ENCODE results near the gene KCNJ9.
"Not testable (repeated sequence)": the region's sequence is repeated elsewhere in the genome, so short reads cannot be mapped to it uniquely, and the experiment has no call there.

KCNJ9 gene

DNA sequence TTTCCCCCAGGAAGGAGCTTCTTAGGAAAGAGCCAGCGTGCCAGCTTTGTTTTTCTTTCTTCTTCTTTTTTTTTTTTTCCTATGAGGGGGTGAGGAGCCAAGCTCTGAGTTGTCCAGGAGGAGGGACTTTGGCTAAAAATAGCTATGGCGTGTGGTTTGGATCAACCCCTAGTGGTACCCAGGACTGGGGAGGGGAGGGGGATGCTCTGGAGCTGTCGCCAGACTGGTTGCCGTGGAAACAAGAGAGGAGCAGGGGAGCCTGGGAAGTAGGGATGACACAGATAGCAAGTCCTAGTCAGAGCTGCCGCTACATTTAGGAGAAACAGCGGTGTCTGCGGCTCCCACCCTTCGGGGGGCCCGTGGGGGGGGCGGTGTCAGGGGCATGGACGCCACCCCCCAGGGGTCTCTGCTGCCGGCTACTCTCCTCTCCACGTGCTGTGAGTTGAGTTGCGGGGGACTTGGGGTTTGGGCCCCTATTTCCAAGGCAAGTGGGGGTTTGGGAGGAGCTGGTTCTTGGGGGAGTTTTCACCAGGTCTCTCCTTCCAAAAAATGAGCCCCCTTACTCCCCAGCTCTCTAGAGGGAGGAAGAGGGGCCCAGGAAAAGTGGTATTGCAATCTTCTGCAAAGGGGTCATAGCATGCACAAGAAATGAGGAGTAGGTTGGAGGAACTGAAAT lies at the start of gene KCNJ9:
Gene KCNJ9 (plus strand): TSS at position 278 of the 676 bp plus-strand sequence. CDS start 2,493 bp downstream, outside the sequence.
- no peak for DNase-seq

DNA sequence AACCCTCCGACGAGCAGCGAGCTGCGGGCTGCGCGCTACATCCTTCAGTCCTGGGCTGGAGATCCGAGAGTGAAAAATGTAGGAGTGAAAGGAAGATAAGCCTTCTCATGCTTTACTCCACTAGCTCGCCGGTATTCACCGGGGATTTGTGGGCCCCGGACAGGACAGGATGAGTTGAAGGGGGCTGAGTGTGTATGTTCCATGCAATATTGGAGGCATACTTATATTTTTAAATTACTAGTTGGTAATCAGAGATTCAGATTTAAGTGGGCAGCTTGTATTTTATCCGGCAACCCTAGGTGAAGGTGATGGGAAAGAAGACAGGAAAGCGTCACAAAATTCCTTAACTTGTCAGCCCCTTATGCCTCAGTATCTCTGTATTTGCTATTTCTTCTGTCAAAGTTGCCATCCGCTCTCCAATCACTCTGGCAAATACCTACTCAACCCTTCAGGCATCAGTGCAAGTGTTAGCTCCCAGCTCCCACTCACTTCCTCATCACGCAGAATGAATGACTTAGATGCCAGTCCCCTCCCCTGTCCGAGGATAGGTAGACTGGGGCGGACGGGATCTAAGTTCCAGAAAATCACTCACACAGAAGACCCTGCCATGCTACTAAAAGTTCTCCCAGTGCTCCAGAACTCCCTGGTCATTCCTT lies 49.0 kb upstream of the KCNJ9 start:
- DNase-seq: no peak

- DNase-seq: no peak
These were observed 40.9 kb upstream of the KCNJ9 start for GRCh38 chr1:160040476-160040875.

- no peak for DNase-seq
These were observed 37.8 kb upstream of the KCNJ9 start for GRCh38 chr1:160043543-160043942.

GRCh38 chr1:160045653-160046052 lies 35.7 kb upstream of the KCNJ9 start:
- DNase-seq: no peak

- no peak for DNase-seq
These were observed 34.7 kb upstream of the KCNJ9 start for GRCh38 chr1:160046494-160047110.

DNA sequence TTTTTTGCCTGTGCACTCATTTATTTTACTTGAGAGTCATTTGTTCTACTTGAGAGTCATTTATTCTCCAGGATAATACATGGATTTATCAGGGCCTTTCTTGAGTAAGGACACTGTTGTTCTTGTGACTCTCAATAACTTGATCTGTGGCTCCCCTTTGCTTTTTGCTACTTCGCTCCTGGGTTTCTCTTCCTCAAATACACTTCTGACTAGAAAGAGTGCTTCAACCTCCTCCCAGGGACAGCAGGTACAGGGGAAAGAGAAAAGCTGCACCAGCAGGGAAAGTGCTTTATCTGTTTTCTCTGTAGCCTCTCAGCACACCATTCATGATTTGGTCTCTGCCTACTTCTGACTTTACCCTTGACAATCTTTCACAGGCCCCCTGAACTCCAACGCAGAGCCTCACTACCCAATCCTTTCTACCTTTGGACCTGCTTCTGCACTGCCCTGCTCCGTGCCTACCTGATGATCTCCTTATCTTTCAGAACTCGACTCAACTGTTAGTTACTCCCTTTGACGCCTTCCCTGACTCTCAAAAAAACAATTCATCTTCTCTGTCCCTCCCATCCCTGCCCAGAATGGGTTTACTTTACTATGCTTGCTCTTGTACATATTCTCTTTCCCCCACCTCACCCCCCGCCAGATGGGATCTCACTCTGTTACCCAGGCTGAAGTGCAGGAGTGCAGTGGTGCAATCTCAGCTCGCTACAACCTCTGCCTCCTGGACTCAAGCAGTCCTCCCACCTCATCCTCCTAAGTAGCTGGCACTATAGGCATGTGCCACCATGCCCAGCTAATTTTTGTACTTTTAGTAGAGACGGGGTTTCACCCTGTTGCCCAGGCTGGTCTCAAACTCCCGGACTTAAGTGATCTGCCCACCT lies 34.0 kb upstream of the KCNJ9 start:
- no peak for DNase-seq

GRCh38 chr1:160048335-160048734 lies 33.0 kb upstream of the KCNJ9 start:
- no peak for DNase-seq

GRCh38 chr1:160049101-160049500 lies 32.2 kb upstream of the KCNJ9 start:
- DNase-seq: no peak

DNA sequence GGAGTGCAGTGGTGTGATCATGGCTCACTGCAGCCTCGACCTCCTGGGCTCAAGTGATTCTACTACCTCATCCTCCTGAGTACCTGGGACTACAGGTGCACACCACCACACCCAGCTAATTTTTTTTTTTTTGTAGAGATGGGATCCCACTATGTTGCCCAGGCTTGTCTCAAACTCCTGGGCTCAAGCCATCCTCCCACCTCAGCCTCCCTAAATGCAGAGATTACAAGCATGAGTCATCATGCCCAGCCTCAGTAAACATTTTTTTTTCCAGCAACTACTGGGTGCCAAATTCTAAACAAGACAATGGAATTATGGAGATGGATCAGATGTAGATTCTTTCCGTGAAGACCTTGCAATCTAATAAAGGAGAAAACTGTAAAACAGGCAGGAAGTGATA lies 31.2 kb upstream of the KCNJ9 start:
- DNase-seq: not testable (repeated sequence)

- no peak for DNase-seq
These were observed 30.7 kb upstream of the KCNJ9 start for GRCh38 chr1:160050619-160051018.

DNA sequence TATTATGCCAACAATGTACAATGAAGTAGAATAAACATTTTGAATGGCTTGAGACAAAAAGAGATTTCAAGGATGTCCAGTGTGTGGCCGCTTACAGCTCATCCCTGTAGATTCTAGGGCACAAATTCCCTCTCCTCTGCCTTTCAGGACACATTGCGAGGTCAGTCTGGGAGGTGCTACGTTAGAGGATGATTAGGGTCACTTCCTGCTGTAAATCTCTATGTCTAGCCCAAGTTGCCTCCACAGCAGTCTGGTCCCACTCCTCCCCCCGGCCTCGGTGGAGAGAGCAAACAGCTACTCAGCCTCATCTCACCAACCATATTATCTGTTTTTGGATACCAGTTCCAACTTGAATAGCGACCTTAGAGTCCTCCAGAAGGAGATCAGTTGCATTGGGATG lies 28.4 kb upstream of the KCNJ9 start:
- no peak for DNase-seq

DNA sequence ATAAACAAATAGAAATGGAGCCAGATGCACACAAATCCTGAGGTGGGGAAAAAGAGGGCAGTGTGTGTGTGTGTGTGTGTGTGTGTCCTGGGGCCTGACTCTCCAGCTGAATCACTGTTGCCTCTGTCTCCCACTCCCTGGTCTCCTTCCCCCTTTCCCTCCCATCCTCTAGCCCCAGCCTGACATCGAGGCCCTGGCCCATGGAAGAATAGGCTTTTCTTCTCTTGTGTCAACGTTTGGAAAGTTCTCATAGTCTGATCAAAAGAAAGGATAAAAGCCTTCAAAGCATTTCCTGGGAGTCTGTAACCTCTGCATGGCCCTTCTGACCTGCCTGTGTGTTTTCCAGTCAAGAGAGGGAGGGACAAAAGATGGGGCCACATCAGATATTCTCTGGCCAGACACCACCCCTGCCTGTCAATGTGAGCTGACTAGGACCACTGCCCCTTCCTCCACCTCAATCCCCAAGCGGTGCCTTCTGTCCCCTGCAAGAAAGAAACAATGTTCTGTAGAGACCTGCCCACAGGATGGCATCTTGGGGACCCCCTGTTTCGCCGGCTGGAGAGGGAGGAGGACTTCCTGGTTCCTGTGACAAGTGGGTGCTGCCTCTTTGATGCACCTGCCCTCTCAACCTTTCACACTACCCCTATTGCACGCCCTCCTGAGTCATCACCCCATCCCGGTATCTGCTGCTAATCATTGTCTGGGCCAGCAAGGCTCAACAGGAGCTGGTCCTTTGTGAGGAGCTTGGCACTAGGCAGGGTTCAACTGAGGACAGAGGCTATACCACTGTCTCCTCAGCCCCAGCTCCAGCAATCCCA lies 27.6 kb upstream of the KCNJ9 start:
- DNase-seq: no peak

DNA sequence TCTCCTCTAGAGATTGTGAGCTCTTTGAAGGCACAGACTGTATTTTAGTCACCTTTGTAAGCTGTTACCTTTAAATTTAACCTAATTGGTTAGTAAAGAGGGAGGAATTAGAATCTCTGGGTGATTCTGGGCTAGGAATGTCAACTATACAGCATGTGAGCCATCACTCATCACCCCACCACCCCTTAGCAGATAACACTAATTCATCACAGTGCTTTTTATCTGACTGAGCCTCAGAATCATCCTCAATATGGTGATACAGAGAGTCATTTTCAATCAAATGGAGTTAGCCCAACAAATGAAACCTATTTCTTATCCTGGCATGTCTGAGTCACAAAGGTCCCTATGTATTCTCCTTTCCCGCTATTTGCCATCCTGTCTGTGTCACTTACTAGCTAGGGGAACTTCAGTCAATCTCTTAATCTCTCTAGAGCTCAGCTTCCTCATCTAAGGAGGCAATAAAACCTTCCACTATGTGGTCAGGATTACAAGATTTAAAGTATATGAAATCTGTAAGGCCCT lies 24.6 kb upstream of the KCNJ9 start:
- DNase-seq: no peak

DNA sequence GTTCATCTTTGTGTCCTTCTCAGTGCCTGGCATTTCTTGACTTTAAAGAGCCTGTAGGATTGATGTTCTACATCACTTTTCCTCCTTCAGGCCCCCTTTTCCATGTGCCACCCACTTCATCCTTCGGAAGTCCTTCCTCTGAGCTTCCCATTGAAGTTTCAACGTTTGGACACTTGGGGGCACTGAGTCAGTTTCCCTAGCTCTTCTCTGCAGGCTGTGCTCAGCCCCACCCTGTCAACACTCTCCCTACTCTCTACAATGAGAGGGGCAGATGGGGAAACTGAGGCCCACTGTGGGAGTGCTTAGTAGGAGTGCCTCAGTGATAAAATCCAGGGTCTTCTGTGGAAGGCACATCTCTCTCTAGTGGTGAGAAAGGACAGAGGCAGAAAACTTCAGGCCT lies 23.3 kb upstream of the KCNJ9 start:
- DNase-seq: no peak

GRCh38 chr1:160061369-160062229 lies 19.7 kb upstream of the KCNJ9 start:
- DNase-seq: no peak

GRCh38 chr1:160062230-160062532 lies 19.2 kb upstream of the KCNJ9 start:
- DNase-seq: no peak

- DNase-seq: no peak
These were observed 18.2 kb upstream of the KCNJ9 start for GRCh38 chr1:160063176-160063575.

GRCh38 chr1:160064164-160064563 lies 17.2 kb upstream of the KCNJ9 start:
- DNase-seq: no peak

GRCh38 chr1:160064746-160065145 lies 16.6 kb upstream of the KCNJ9 start:
- no peak for DNase-seq

All from NCI-H2029 (cell line).